ENCODE data around the gene FAM181A. TPM values are rescaled to one million over a fixed set of nuclear protein-coding genes. Genes with fewer than 3 reads are reported as not detected.

The FAM181A gene
- total RNA-seq, 1 donor from 2014 or later = not detected

- no peak for DNase-seq (ENCODE audit: low read depth)
- no peak for TF ChIP-seq CTCF (IDR thresholded peaks at IDR 0.05; ENCODE audit: insufficient read depth, low read length, poor library complexity, severe bottlenecking)
- Histone ChIP-seq H3K4me3 (ENCODE audit: low read depth, low read length) (no peak overlapping the region), H3K36me3 (ENCODE audit: control insufficient read depth, insufficient read depth, low read length) (no peaks in the 10 kb centered on the region), H3K27me3 (ENCODE audit: control insufficient read depth, insufficient read depth, low read length) (no peaks in the 10 kb centered on the region)
These were observed 17.4 kb downstream of the FAM181A start for GRCh38 chr14:93944348-93945069.

GRCh38 chr14:93945070-93945399, 17.9 kb downstream of the FAM181A start:
- Histone ChIP-seq H3K27me3 (ENCODE audit: control insufficient read depth, insufficient read depth, low read length) (no peaks in the 10 kb centered on the region), H3K4me3 (ENCODE audit: low read depth, low read length) (no peak overlapping the region), H3K36me3 (ENCODE audit: control insufficient read depth, insufficient read depth, low read length) (no peaks in the 10 kb centered on the region)
- no peak for TF ChIP-seq CTCF (IDR thresholded peaks at IDR 0.05; ENCODE audit: insufficient read depth, low read length, poor library complexity, severe bottlenecking)
- DNase-seq (ENCODE audit: low read depth) = no peak

GRCh38 chr14:93946104-93946503, 19.0 kb downstream of the FAM181A start:
- no peak for TF ChIP-seq CTCF (IDR thresholded peaks at IDR 0.05; ENCODE audit: insufficient read depth, low read length, poor library complexity, severe bottlenecking)
- Histone ChIP-seq H3K27me3 (ENCODE audit: control insufficient read depth, insufficient read depth, low read length) (no peaks in the 10 kb centered on the region), H3K36me3 (ENCODE audit: control insufficient read depth, insufficient read depth, low read length) (no peaks in the 10 kb centered on the region), H3K4me3 (ENCODE audit: low read depth, low read length) (no peak overlapping the region)
- DNase-seq (ENCODE audit: low read depth) = no peak

- no peak for DNase-seq (ENCODE audit: low read depth)
These were observed 19.5 kb downstream of the FAM181A start for GRCh38 chr14:93946541-93947090.

GRCh38 chr14:93947282-93947681, 20.1 kb downstream of the FAM181A start:
- no peaks in the 10 kb centered on the region for H3K27me3 ChIP-seq (ENCODE audit: control insufficient read depth, insufficient read depth, low read length)
- no peak for TF ChIP-seq CTCF (IDR thresholded peaks at IDR 0.05; ENCODE audit: insufficient read depth, low read length, poor library complexity, severe bottlenecking)
- no peaks in the 10 kb centered on the region for H3K36me3 ChIP-seq (ENCODE audit: control insufficient read depth, insufficient read depth, low read length)
- H3K4me3 ChIP-seq (ENCODE audit: low read depth, low read length) = no peak overlapping the region
- no peak for DNase-seq (ENCODE audit: low read depth)

More at GRCh38 chr14:93946541-93947090, 19.5 kb downstream of the FAM181A start:
- TF ChIP-seq CTCF (IDR thresholded peaks at IDR 0.05; ENCODE audit: insufficient read depth, low read length, poor library complexity, severe bottlenecking) = no peak
- Histone ChIP-seq H3K27me3 (ENCODE audit: control insufficient read depth, insufficient read depth, low read length) (no peaks in the 10 kb centered on the region), H3K36me3 (ENCODE audit: control insufficient read depth, insufficient read depth, low read length) (no peaks in the 10 kb centered on the region), H3K4me3 (ENCODE audit: low read depth, low read length) (no peak overlapping the region)
